ENCODE results near the gene PCYT1A. TPM values are rescaled to one million over a fixed set of nuclear protein-coding genes. Genes with fewer than 3 reads are reported as not detected.

Gene PCYT1A
- total RNA-seq, 1 experiment from 2014 or later = 28.5 TPM

GRCh38 chr3:196240424-196240823 is 47.1 kb downstream of the PCYT1A start:
- ChIA-PET CTCF (interaction anchor here (0.6 to 0.9 kb wide), 3 partner anchors 13 to 204 kb away, joined by 3 to 5 read pairs (median 4); no protein-coding TSS in a partner anchor), POLR2A (no interaction called here)
- Mint-ChIP-seq H3K27me3 (ENCODE audit: low read depth) (no peaks in the 10 kb centered on the region), H3K36me3 (peaks cover 21% of the 10 kb centered on the region), H3K9me3 (no peaks in the 10 kb centered on the region), H3K4me3 (no peak overlapping the region), H3K27ac (no peak overlapping the region), H3K4me1 (peaks cover 9% of the 10 kb centered on the region)
- no peak for ATAC-seq
- DNase-seq (ENCODE audit: low spot score) = no peak
- TF ChIP-seq ZBTB21 (CRISPR knock-in tag; IDR thresholded peaks at IDR 0.05; ENCODE audit: borderline replicate concordance) (no peak), IRF1 (CRISPR knock-in tag; IDR thresholded peaks at IDR 0.05) (no peak), ZNF219 (CRISPR knock-in tag; IDR thresholded peaks at IDR 0.05; ENCODE audit: borderline replicate concordance) (no peak), CREB1 (CRISPR knock-in tag; IDR thresholded peaks at IDR 0.05) (no peak), ZNF512 (CRISPR knock-in tag; IDR thresholded peaks at IDR 0.05; ENCODE audit: borderline replicate concordance) (no peak), MLX (CRISPR knock-in tag; IDR thresholded peaks at IDR 0.05) (no peak), SP1 (CRISPR knock-in tag; conservative IDR thresholded peaks at IDR 0.05) (no peak), ZNF416 (CRISPR knock-in tag; IDR thresholded peaks at IDR 0.05) (no peak), GRHL2 (CRISPR knock-in tag; IDR thresholded peaks at IDR 0.05; ENCODE audit: insufficient replicate concordance, severe bottlenecking) (no peak), STAT6 (CRISPR knock-in tag; conservative IDR thresholded peaks at IDR 0.05; ENCODE audit: low read depth) (no peak), JUN (CRISPR knock-in tag; IDR thresholded peaks at IDR 0.05) (no peak), ETV6 (CRISPR knock-in tag; IDR thresholded peaks at IDR 0.05) (no peak), PRRX2 (CRISPR knock-in tag; IDR thresholded peaks at IDR 0.05) (no peak), CBFB (CRISPR knock-in tag; IDR thresholded peaks at IDR 0.05; ENCODE audit: low read depth) (no peak), HMGA2 (CRISPR knock-in tag; IDR thresholded peaks at IDR 0.05) (no peak)
- TF ChIP-seq, protein P1, sequence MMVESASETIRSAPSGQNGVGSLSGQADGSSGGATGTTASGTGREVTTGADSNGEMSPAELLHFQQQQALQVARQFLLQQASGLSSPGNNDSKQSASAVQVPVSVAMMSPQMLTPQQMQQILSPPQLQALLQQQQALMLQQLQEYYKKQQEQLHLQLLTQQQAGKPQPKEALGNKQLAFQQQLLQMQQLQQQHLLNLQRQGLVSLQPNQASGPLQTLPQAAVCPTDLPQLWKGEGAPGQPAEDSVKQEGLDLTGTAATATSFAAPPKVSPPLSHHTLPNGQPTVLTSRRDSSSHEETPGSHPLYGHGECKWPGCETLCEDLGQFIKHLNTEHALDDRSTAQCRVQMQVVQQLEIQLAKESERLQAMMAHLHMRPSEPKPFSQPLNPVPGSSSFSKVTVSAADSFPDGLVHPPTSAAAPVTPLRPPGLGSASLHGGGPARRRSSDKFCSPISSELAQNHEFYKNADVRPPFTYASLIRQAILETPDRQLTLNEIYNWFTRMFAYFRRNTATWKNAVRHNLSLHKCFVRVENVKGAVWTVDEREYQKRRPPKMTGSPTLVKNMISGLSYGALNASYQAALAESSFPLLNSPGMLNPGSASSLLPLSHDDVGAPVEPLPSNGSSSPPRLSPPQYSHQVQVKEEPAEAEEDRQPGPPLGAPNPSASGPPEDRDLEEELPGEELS (CRISPR knock-in tag; IDR thresholded peaks at IDR 0.05) = no peak

GRCh38 chr3:196238612-196239560 is 48.6 kb downstream of the PCYT1A start:
- H3K9me3 Mint-ChIP-seq = no peaks in the 10 kb centered on the region
- ChIA-PET CTCF (no interaction called here), POLR2A (no interaction called here)
- H3K36me3 Mint-ChIP-seq = peaks cover 17% of the 10 kb centered on the region
- ATAC-seq (peak; percentile 32; the same call in 1 of the 2 replicates), DNase-seq (ENCODE audit: low spot score) (no peak)
- no peak overlapping the region for H3K27ac Mint-ChIP-seq
- H3K4me3 Mint-ChIP-seq = no peak overlapping the region
- no peaks in the 10 kb centered on the region for H3K27me3 Mint-ChIP-seq (ENCODE audit: low read depth)
- H3K4me1 Mint-ChIP-seq = peaks cover 9% of the 10 kb centered on the region
- TF ChIP-seq, protein P2, sequence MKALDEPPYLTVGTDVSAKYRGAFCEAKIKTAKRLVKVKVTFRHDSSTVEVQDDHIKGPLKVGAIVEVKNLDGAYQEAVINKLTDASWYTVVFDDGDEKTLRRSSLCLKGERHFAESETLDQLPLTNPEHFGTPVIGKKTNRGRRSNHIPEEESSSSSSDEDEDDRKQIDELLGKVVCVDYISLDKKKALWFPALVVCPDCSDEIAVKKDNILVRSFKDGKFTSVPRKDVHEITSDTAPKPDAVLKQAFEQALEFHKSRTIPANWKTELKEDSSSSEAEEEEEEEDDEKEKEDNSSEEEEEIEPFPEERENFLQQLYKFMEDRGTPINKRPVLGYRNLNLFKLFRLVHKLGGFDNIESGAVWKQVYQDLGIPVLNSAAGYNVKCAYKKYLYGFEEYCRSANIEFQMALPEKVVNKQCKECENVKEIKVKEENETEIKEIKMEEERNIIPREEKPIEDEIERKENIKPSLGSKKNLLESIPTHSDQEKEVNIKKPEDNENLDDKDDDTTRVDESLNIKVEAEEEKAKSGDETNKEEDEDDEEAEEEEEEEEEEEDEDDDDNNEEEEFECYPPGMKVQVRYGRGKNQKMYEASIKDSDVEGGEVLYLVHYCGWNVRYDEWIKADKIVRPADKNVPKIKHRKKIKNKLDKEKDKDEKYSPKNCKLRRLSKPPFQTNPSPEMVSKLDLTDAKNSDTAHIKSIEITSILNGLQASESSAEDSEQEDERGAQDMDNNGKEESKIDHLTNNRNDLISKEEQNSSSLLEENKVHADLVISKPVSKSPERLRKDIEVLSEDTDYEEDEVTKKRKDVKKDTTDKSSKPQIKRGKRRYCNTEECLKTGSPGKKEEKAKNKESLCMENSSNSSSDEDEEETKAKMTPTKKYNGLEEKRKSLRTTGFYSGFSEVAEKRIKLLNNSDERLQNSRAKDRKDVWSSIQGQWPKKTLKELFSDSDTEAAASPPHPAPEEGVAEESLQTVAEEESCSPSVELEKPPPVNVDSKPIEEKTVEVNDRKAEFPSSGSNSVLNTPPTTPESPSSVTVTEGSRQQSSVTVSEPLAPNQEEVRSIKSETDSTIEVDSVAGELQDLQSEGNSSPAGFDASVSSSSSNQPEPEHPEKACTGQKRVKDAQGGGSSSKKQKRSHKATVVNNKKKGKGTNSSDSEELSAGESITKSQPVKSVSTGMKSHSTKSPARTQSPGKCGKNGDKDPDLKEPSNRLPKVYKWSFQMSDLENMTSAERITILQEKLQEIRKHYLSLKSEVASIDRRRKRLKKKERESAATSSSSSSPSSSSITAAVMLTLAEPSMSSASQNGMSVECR (CRISPR knock-in tag; IDR thresholded peaks at IDR 0.05; ENCODE audit: borderline replicate concordance) = no peak
